Gastrocnemius medialis (tissue), 4 donors: ENCODE measurements around the gene RNMT.

Experiments
- POLR2A ChIP-seq, 2 donors: fragments of 450-650 bp; IDR thresholded peaks; one replicate each; pipeline ENCODE4 v1.6.1; 2017; ENCODE audit warnings: antibody characterized with exemption in 2 of 2, mild to moderate bottlenecking in 2 of 2, moderate library complexity in 2 of 2
- TF ChIP-seq, protein P1 (sequence below), 5 experiments: fragments of 450-650 bp in 3 of 5; fragments of 200-600 bp in 2 of 5; sonication (generic) in 2 of 5; IDR thresholded peaks in 4 of 5; conservative IDR thresholded peaks in 1 of 5; 1 replicate in 4 of 5; 2 replicates in 1 of 5; pipeline ENCODE4 v1.5.1; 2016 to 2019; ENCODE audit warnings: antibody characterized with exemption in 5 of 5, mild to moderate bottlenecking in 3 of 5, moderate library complexity in 3 of 5

DNA sequence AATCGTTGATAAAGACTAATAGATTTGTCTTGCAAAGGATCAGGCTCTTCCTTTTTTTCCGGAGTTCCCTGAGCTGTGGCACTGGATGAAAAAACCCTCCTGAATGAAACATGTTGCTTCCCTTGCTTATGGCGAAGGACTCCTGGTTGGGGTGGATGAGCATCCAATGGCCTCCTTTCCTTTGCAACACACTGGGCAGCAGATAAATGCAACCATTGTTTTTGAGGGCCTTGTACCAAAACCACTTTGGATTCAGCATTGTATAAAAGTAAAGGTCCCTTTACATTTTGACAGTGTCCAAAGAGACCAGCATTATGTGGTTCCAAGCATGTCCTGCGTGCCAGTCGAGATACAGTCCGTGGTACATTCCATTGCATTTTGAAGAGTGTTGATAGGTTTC is 44.8 kb upstream of the RNMT start:
- TF ChIP-seq, protein P1, sequence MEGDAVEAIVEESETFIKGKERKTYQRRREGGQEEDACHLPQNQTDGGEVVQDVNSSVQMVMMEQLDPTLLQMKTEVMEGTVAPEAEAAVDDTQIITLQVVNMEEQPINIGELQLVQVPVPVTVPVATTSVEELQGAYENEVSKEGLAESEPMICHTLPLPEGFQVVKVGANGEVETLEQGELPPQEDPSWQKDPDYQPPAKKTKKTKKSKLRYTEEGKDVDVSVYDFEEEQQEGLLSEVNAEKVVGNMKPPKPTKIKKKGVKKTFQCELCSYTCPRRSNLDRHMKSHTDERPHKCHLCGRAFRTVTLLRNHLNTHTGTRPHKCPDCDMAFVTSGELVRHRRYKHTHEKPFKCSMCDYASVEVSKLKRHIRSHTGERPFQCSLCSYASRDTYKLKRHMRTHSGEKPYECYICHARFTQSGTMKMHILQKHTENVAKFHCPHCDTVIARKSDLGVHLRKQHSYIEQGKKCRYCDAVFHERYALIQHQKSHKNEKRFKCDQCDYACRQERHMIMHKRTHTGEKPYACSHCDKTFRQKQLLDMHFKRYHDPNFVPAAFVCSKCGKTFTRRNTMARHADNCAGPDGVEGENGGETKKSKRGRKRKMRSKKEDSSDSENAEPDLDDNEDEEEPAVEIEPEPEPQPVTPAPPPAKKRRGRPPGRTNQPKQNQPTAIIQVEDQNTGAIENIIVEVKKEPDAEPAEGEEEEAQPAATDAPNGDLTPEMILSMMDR (IDR thresholded peaks at IDR 0.05 in 4 of 5, conservative IDR thresholded peaks at IDR 0.05 in 1 of 5): no peak
- no peak for TF ChIP-seq POLR2A (IDR thresholded peaks at IDR 0.05)
